Esophagus muscularis mucosa (tissue), 3 donors: ENCODE results near the gene TNFAIP8L1.

ENCODE experiments used
- POLR2A ChIP-seq: fragments of 450-650 bp; IDR thresholded peaks from one replicate; pipeline ENCODE4 v1.6.1; 2017; ENCODE audit warnings: antibody characterized with exemption, moderate library complexity, mild to moderate bottlenecking, low read depth
- POLR2AphosphoS5 ChIP-seq, 2 donors: sonication (generic); formaldehyde crosslinking; IDR thresholded peaks; one replicate each; pipeline ENCODE4 v1.6.1; 2017; ENCODE audit warnings: antibody characterized with exemption in 2 of 2
- TF ChIP-seq, protein P1 (sequence below), 3 experiments: fragments of 200-600 bp in 2 of 3; fragments of 450-650 bp in 1 of 3; sonication (generic) in 2 of 3; IDR thresholded peaks; one replicate each; pipeline ENCODE4 v1.5.1; 2017 to 2019; ENCODE audit warnings: antibody characterized with exemption in 3 of 3, mild to moderate bottlenecking in 2 of 3, moderate library complexity in 1 of 3

DNA sequence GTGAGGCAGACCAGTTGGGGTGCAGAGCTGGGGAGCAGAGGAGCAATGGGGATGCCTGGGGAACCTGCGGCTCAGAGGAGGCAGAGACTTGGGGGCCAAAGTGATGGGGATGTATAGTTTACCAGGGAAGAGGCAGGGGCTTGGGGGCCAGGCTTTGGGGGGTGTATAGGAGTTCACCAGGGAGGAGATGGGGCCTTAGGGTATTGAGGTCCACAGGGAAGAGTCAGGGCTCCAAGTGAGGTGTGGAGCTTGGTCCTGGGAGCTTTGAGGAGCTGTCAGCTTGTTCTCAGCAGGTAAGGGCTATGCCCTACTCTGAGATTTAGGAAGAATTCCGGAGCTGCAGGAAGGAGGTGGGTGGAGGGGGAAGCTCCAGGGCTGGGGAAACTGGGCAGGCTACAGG lies 10.8 kb downstream of the TNFAIP8L1 start:
- TF ChIP-seq, protein P1, sequence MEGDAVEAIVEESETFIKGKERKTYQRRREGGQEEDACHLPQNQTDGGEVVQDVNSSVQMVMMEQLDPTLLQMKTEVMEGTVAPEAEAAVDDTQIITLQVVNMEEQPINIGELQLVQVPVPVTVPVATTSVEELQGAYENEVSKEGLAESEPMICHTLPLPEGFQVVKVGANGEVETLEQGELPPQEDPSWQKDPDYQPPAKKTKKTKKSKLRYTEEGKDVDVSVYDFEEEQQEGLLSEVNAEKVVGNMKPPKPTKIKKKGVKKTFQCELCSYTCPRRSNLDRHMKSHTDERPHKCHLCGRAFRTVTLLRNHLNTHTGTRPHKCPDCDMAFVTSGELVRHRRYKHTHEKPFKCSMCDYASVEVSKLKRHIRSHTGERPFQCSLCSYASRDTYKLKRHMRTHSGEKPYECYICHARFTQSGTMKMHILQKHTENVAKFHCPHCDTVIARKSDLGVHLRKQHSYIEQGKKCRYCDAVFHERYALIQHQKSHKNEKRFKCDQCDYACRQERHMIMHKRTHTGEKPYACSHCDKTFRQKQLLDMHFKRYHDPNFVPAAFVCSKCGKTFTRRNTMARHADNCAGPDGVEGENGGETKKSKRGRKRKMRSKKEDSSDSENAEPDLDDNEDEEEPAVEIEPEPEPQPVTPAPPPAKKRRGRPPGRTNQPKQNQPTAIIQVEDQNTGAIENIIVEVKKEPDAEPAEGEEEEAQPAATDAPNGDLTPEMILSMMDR (IDR thresholded peaks at IDR 0.05), result no peak
- TF ChIP-seq POLR2AphosphoS5 (IDR thresholded peaks at IDR 0.05) (no peak), POLR2A (no peak)
